ENCODE measurements around the gene CCDC171. TPM values are rescaled to one million over a fixed set of nuclear protein-coding genes. Genes with fewer than 3 reads are reported as not detected.

CCDC171 gene
- total RNA-seq, 3 donors from 2014 or later = 0.63 to 0.73 (median 0.71) TPM

GRCh38 chr9:16013826-16014225 is 461.0 kb downstream of the CCDC171 start:
- Mint-ChIP-seq H3K9me3 (peaks cover 3% of the 10 kb centered on the region), H3K27me3 (ENCODE audit: low read depth) (no peaks in the 10 kb centered on the region), H3K36me3 (ENCODE audit: insufficient read depth) (no peaks in the 10 kb centered on the region), H3K4me1 (ENCODE audit: low read depth) (no peaks in the 10 kb centered on the region), H3K4me3 (no peak overlapping the region)
- no peak for DNase-seq
- ATAC-seq = no peak

- H3K27me3 Mint-ChIP-seq (ENCODE audit: low read depth) = no peaks in the 10 kb centered on the region
- H3K9me3 Mint-ChIP-seq = no peaks in the 10 kb centered on the region
- no peaks in the 10 kb centered on the region for H3K36me3 Mint-ChIP-seq (ENCODE audit: insufficient read depth)
- ATAC-seq = no peak
- H3K4me1 Mint-ChIP-seq (ENCODE audit: low read depth) = no peaks in the 10 kb centered on the region
- no peak for DNase-seq
- H3K4me3 Mint-ChIP-seq = no peak overlapping the region
Measured at GRCh38 chr9:16022228-16022627, 469.4 kb downstream of the CCDC171 start.

- no peak for ATAC-seq
- Mint-ChIP-seq H3K9me3 (no peaks in the 10 kb centered on the region), H3K27me3 (ENCODE audit: low read depth) (no peaks in the 10 kb centered on the region), H3K4me1 (ENCODE audit: low read depth) (no peaks in the 10 kb centered on the region), H3K36me3 (ENCODE audit: insufficient read depth) (no peaks in the 10 kb centered on the region), H3K4me3 (no peak overlapping the region)
- no peak for DNase-seq
Measured at GRCh38 chr9:16023446-16023845, 470.6 kb downstream of the CCDC171 start.

Other genes starting within 250 kb of the CCDC171 start
- gene TTC39B, start 245.8 kb upstream of the CCDC171 start, total RNA-seq = 10 to 100 TPM in 2 of 3 donors, 1 to 10 TPM in 1; 6.7 to 11.7 (median 10.5) TPM
- 10 to 100 TPM; 11.8 to 17.1 (median 14.3) TPM for gene SNAPC3, start 130.2 kb upstream of the CCDC171 start, total RNA-seq
- 10 to 100 TPM; 43.2 to 54.1 (median 44.7) TPM for gene PSIP1, start 42.1 kb upstream of the CCDC171 start, total RNA-seq